GM23338 (cell line): ENCODE data around the gene CLEC3B. TPM values are rescaled to one million over a fixed set of nuclear protein-coding genes. Genes with fewer than 3 reads are reported as not detected.

Experiments
- ATAC-seq: fragments of 200-7000 bp; cut with Tn5 transposase; 3 replicates; pipeline ENCODE4 v1.9.1; 2020
- DNase-seq: peaks from one replicate; pipeline ENCODE4 v3.0.0-alpha.2; 2015; ENCODE audit warnings: low spot score
- H2AFZ ChIP-seq: fragments of 200-600 bp; sonication (generic); 2 replicates; pipeline ENCODE4 v1.8.0; 2016; ENCODE audit warnings: antibody characterized with exemption, mild to moderate bottlenecking, moderate library complexity
- H3F3A ChIP-seq: fragments of 200-600 bp; sonication (generic); replicated peaks from 2 replicates; pipeline ENCODE4 v1.8.0; 2017; ENCODE audit warnings: antibody characterized with exemption, mixed run types, low read depth
- H3K27ac ChIP-seq: fragments of 200-600 bp; sonication (generic); 2 replicates; pipeline ENCODE4 v1.6.1; 2016; ENCODE audit warnings: low read depth
- H3K27me3 ChIP-seq: fragments of 200-600 bp; sonication (generic); 2 replicates; pipeline ENCODE4 v1.8.0; 2016; ENCODE audit warnings: mild to moderate bottlenecking, mixed run types, moderate library complexity; ENCODE audit not compliant: insufficient read depth
- H3K36me3 ChIP-seq: fragments of 200-600 bp; sonication (generic); 2 replicates; pipeline ENCODE4 v1.8.0; 2016; ENCODE audit warnings: mild to moderate bottlenecking; ENCODE audit not compliant: insufficient read depth
- H3K4me1 ChIP-seq: fragments of 200-600 bp; sonication (generic); 2 replicates; pipeline ENCODE4 v1.8.0; 2016; ENCODE audit warnings: mild to moderate bottlenecking, moderate library complexity; ENCODE audit not compliant: insufficient read depth
- H3K4me2 ChIP-seq: fragments of 200-600 bp; sonication (generic); 2 replicates; pipeline ENCODE4 v1.7.1; 2017; ENCODE audit warnings: mixed run types
- H3K4me3 ChIP-seq: fragments of 200-600 bp; sonication (generic); 2 replicates; pipeline ENCODE4 v1.6.1; 2016; ENCODE audit warnings: mixed run types
- H3K79me2 ChIP-seq: fragments of 200-600 bp; sonication (generic); replicated peaks from 2 replicates; pipeline ENCODE4 v1.8.0; 2017; ENCODE audit warnings: mild to moderate bottlenecking; ENCODE audit not compliant: insufficient read depth
- H3K9me2 ChIP-seq: fragments of 200-600 bp; sonication (generic); 2 replicates; pipeline ENCODE4 v1.8.0; 2017; ENCODE audit not compliant: insufficient read depth
- H4K20me1 ChIP-seq: fragments of 200-600 bp; sonication (generic); replicated peaks from 2 replicates; pipeline ENCODE4 v1.8.0; 2017; ENCODE audit warnings: mild to moderate bottlenecking; ENCODE audit not compliant: insufficient read depth
- H3K27ac Mint-ChIP-seq: 2 replicates; pipeline ENCODE4 v1.8.0; 2020; ENCODE audit warnings: inconsistent platforms, mild to moderate bottlenecking, moderate library complexity, mixed read lengths
- H3K27me3 Mint-ChIP-seq: 3 replicates; pipeline ENCODE4 v1.8.0; 2022; ENCODE audit warnings: low read depth, mild to moderate bottlenecking, moderate library complexity, mixed read lengths, inconsistent platforms; ENCODE audit not compliant: insufficient read depth, poor library complexity
- H3K36me3 Mint-ChIP-seq: 3 replicates; pipeline ENCODE4 v1.8.0; 2021; ENCODE audit warnings: low read depth, mild to moderate bottlenecking, inconsistent platforms, moderate library complexity, mixed read lengths
- H3K4me1 Mint-ChIP-seq: 3 replicates; pipeline ENCODE4 v1.8.0; 2020; ENCODE audit warnings: mild to moderate bottlenecking, inconsistent platforms, mixed read lengths
- H3K4me3 Mint-ChIP-seq: 3 replicates; pipeline ENCODE4 v1.8.0; 2021; ENCODE audit warnings: moderate library complexity, mild to moderate bottlenecking, inconsistent platforms, mixed read lengths
- H3K9me3 Mint-ChIP-seq: 3 replicates; pipeline ENCODE4 v1.8.0; 2020; ENCODE audit warnings: moderate library complexity, mild to moderate bottlenecking, inconsistent platforms, mixed read lengths
- CREB1 ChIP-seq: fragments of 250-450 bp; sonication (Bioruptor Pico); IDR thresholded peaks from 2 replicates; pipeline ENCODE4 v1.5.0; 2020; ENCODE audit warnings: low read depth, mild to moderate bottlenecking, moderate library complexity
- CTCF ChIP-seq, 2 experiments: fragments of 200-600 bp in 1 of 2; sonication (generic) in 1 of 2; conservative IDR thresholded peaks; 2 replicates each; pipeline versions ENCODE4 v1.5.1 to v1.6.1; 2016 to 2017; ENCODE audit warnings: antibody characterized with exemption in 2 of 2, low read depth in 2 of 2, mild to moderate bottlenecking in 2 of 2, moderate library complexity in 1 of 2
- ETS1 ChIP-seq: IDR thresholded peaks from 2 replicates; pipeline ENCODE4 v1.6.1; 2016; ENCODE audit warnings: antibody characterized with exemption
- EZH2 ChIP-seq: fragments of 200-600 bp; sonication (generic); IDR thresholded peaks from one replicate; pipeline ENCODE4 v1.8.0; 2017; ENCODE audit warnings: antibody characterized with exemption, mild to moderate bottlenecking, low read depth; ENCODE audit not compliant: unreplicated experiment
- EZH2phosphoT487 ChIP-seq: fragments of 200-600 bp; sonication (generic); IDR thresholded peaks from one replicate; pipeline ENCODE4 v1.8.1; 2018; ENCODE audit warnings: antibody characterized with exemption; ENCODE audit not compliant: unreplicated experiment
- JUNB ChIP-seq: IDR thresholded peaks from one replicate; pipeline ENCODE4 v1.6.1; 2016; ENCODE audit warnings: antibody characterized with exemption; ENCODE audit not compliant: unreplicated experiment
- NANOG ChIP-seq: IDR thresholded peaks from 2 replicates; pipeline ENCODE4 v1.6.1; 2016; ENCODE audit warnings: antibody characterized with exemption, borderline replicate concordance
- POLR2AphosphoS5 ChIP-seq: IDR thresholded peaks from 2 replicates; pipeline ENCODE4 v1.6.1; 2016; ENCODE audit warnings: antibody characterized with exemption, low read depth
- REST ChIP-seq: IDR thresholded peaks from one replicate; pipeline ENCODE4 v1.6.1; 2018; ENCODE audit warnings: antibody characterized with exemption; ENCODE audit not compliant: unreplicated experiment
- STAT1 ChIP-seq: IDR thresholded peaks from one replicate; pipeline ENCODE4 v1.6.1; 2016; ENCODE audit warnings: antibody characterized with exemption; ENCODE audit not compliant: unreplicated experiment
- ZNF114 ChIP-seq: fragments of 250-450 bp; sonication (Bioruptor Pico); IDR thresholded peaks from 2 replicates; pipeline ENCODE4 v1.5.0; 2020; ENCODE audit warnings: mild to moderate bottlenecking, moderate library complexity
- ZNF331 ChIP-seq: fragments of 250-450 bp; sonication (Bioruptor Pico); IDR thresholded peaks from 2 replicates; pipeline ENCODE4 v1.5.0; 2020; ENCODE audit warnings: low read depth, mild to moderate bottlenecking, moderate library complexity
- ZNF462 ChIP-seq: fragments of 250-450 bp; sonication (Bioruptor Pico); IDR thresholded peaks from 2 replicates; pipeline ENCODE4 v1.5.0; 2020; ENCODE audit warnings: mild to moderate bottlenecking, moderate library complexity
- polyA plus RNA-seq: library from polyadenylated mRNA; unstranded; fragments of >200 nt; fragmentation: Nextera tagmentation; extraction: Ambion mirVana; gene quantifications from 2 replicates; pipeline ENCODE4 v1.2.1, GENCODE V29; 2016
- total RNA-seq: library from RNA; depleted of rRNA; stranded (reverse); fragments of >200 nt; shearing (Covaris generic); gene quantifications from 2 replicates; pipeline ENCODE4 v1.2.3, GENCODE V29; 2014

Gene CLEC3B
- total and polyA plus RNA-seq, 2 experiments from 2014 or later = not detected

- no peak overlapping the region for H3K4me2 ChIP-seq
- H3K79me2 ChIP-seq = no peaks in the 10 kb centered on the region
- Mint-ChIP-seq H3K4me3 (no peak overlapping the region), H3K27ac (no peak overlapping the region), H3K27me3 (peaks cover 3% of the 10 kb centered on the region), H3K9me3 (no peaks in the 10 kb centered on the region; the same call in 2 of the 3 replicates), H3K4me1 (peaks cover 4% of the 10 kb centered on the region; the same call in 1 of the 3 replicates), H3K36me3 (no peaks in the 10 kb centered on the region)
- no peak overlapping the region for H3K27ac ChIP-seq
- H3K4me1 ChIP-seq = no peaks in the 10 kb centered on the region
- H3K36me3 ChIP-seq = no peaks in the 10 kb centered on the region
- no peaks in the 10 kb centered on the region for H4K20me1 ChIP-seq
- H3K27me3 ChIP-seq = no peaks in the 10 kb centered on the region
- DNase-seq (no peak), ATAC-seq (no peak)
- no peaks in the 10 kb centered on the region for H3F3A ChIP-seq
- H2AFZ ChIP-seq = no peak overlapping the region
- H3K4me3 ChIP-seq = no peak overlapping the region
- TF ChIP-seq NANOG = no peak
- TF ChIP-seq EZH2 = no peak
- no peak for TF ChIP-seq POLR2AphosphoS5
- no peak for TF ChIP-seq JUNB
- no peak for TF ChIP-seq CREB1 (CRISPR knock-in tag)
- TF ChIP-seq REST = no peak
- no peak for TF ChIP-seq STAT1
- TF ChIP-seq ZNF114 (CRISPR knock-in tag) = no peak
- TF ChIP-seq CTCF (conservative IDR thresholded peaks at IDR 0.05; ENCODE audit: low read depth in 2 of 2) = no peak
- no peak for TF ChIP-seq ZNF462 (CRISPR knock-in tag)
- TF ChIP-seq EZH2phosphoT487 = no peak
- no peak for TF ChIP-seq ZNF331 (CRISPR knock-in tag)
- no peak for TF ChIP-seq ETS1
- H3K9me2 ChIP-seq = no peaks in the 10 kb centered on the region
These were observed 41.8 kb downstream of the CLEC3B start for GRCh38 chr3:45067941-45068340.
